Esophagus squamous epithelium (tissue), 4 donors: ENCODE measurements around the gene CCT8.

Source experiments
- CTCF ChIP-seq, 6 experiments: fragments of 450-650 bp in 4 of 6; fragments of 200-600 bp in 2 of 6; sonication (generic) in 2 of 6; IDR thresholded peaks; one replicate each; pipeline ENCODE4 v1.5.1; 2016 to 2019; ENCODE audit warnings: antibody characterized with exemption in 6 of 6, mild to moderate bottlenecking in 4 of 6, moderate library complexity in 4 of 6
- POLR2A ChIP-seq, 4 donors: fragments of 450-650 bp; IDR thresholded peaks; one replicate each; pipeline ENCODE4 v1.6.1; 2017; ENCODE audit warnings: antibody characterized with exemption in 4 of 4, mild to moderate bottlenecking in 4 of 4, moderate library complexity in 3 of 4

- TF ChIP-seq CTCF (IDR thresholded peaks at IDR 0.05) (no peak), POLR2A (IDR thresholded peaks at IDR 0.05) (no peak)
These were observed 1.3 kb upstream of the CCT8 start for GRCh38 chr21:29074783-29075182.
